ENCODE data around the gene EIF2S3.
A peak's percentile ranks its signal among the peaks of the same experiment; 100 is the strongest.

DNA sequence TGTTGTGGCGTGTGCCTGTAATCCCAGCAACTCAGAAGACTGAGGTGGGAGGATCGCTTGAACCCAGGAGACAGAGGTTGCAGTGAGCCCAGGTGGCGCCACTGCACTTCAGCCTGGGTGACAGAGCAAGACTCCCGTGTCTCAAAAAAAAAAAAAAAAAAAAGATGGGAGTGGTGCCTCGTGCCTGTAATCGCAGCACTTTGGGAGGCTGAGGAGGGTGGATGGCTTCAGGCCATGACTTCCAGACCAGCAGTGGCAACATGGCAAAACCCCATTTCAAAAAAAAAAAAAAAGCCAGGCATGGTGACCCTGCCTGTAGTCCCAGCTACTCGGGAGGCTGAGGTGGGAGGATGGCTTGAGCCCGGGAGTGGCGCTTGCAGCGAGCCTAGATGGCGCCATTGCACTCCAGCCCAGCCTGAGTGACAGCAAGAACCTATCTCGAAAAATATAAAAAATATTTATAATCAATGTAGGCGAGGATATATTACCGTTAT, 27.0 kb downstream of the EIF2S3 start:
- no peak for TF ChIP-seq MTA3 (CRISPR knock-in tag; IDR thresholded peaks at IDR 0.05)
- TF ChIP-seq ZC3H4 (CRISPR knock-in tag; IDR thresholded peaks at IDR 0.05; ENCODE audit: borderline replicate concordance) = no peak
- TF ChIP-seq, protein P1, sequence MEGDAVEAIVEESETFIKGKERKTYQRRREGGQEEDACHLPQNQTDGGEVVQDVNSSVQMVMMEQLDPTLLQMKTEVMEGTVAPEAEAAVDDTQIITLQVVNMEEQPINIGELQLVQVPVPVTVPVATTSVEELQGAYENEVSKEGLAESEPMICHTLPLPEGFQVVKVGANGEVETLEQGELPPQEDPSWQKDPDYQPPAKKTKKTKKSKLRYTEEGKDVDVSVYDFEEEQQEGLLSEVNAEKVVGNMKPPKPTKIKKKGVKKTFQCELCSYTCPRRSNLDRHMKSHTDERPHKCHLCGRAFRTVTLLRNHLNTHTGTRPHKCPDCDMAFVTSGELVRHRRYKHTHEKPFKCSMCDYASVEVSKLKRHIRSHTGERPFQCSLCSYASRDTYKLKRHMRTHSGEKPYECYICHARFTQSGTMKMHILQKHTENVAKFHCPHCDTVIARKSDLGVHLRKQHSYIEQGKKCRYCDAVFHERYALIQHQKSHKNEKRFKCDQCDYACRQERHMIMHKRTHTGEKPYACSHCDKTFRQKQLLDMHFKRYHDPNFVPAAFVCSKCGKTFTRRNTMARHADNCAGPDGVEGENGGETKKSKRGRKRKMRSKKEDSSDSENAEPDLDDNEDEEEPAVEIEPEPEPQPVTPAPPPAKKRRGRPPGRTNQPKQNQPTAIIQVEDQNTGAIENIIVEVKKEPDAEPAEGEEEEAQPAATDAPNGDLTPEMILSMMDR (CRISPR knock-in tag; IDR thresholded peaks at IDR 0.05) = peak; percentile 62
- TF ChIP-seq, protein P2, sequence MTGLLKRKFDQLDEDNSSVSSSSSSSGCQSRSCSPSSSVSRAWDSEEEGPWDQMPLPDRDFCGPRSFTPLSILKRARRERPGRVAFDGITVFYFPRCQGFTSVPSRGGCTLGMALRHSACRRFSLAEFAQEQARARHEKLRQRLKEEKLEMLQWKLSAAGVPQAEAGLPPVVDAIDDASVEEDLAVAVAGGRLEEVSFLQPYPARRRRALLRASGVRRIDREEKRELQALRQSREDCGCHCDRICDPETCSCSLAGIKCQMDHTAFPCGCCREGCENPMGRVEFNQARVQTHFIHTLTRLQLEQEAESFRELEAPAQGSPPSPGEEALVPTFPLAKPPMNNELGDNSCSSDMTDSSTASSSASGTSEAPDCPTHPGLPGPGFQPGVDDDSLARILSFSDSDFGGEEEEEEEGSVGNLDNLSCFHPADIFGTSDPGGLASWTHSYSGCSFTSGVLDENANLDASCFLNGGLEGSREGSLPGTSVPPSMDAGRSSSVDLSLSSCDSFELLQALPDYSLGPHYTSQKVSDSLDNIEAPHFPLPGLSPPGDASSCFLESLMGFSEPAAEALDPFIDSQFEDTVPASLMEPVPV (CRISPR knock-in tag; IDR thresholded peaks at IDR 0.05) = no peak
- TF ChIP-seq SATB2 (CRISPR knock-in tag; IDR thresholded peaks at IDR 0.05) = no peak
- no peak for TF ChIP-seq SETDB1 (CRISPR knock-in tag; IDR thresholded peaks at IDR 0.05; ENCODE audit: borderline replicate concordance)
- no peak for TF ChIP-seq SRF (IDR thresholded peaks at IDR 0.05; ENCODE audit: low read depth, low read length)
- TF ChIP-seq RFX5 (IDR thresholded peaks at IDR 0.05; ENCODE audit: low read depth, low read length) = no peak
